ENCODE data around the gene UBR4. TPM values are rescaled to one million over a fixed set of nuclear protein-coding genes. Genes with fewer than 3 reads are reported as not detected.

Gene UBR4
- total and polyA plus RNA-seq, 2 experiments from 2014 or later, result 111 to 230 TPM

- H3K27me3 Mint-ChIP-seq (ENCODE audit: insufficient read depth, low read depth, poor library complexity), result peaks cover 12% of the 10 kb centered on the region
- Histone ChIP-seq H3K4me1 (ENCODE audit: insufficient read depth) (no peaks in the 10 kb centered on the region), H3K4me3 (no peak overlapping the region), H3K79me2 (replicated peaks; ENCODE audit: insufficient read depth) (no peaks in the 10 kb centered on the region), H4K20me1 (replicated peaks; ENCODE audit: insufficient read depth) (no peaks in the 10 kb centered on the region; the same call in 1 of the 2 replicates), H3K9me2 (ENCODE audit: insufficient read depth) (no peaks in the 10 kb centered on the region), H3K36me3 (ENCODE audit: insufficient read depth) (no peaks in the 10 kb centered on the region), H2AFZ (peak overlapping the region; percentile 66; the same call in 1 of the 2 replicates), H3K4me2 (no peak overlapping the region), H3F3A (replicated peaks; ENCODE audit: low read depth) (0 out of 2 replicates have a peak, but pooled peaks cover 3% of the 10 kb centered on the region), H3K27me3 (ENCODE audit: insufficient read depth) (no peaks in the 10 kb centered on the region), H3K27ac (ENCODE audit: low read depth) (no peak overlapping the region)
- peaks cover 18% of the 10 kb centered on the region; the same call in 2 of the 3 replicates for H3K4me1 Mint-ChIP-seq
- H3K9me3 Mint-ChIP-seq, result peaks cover 3% of the 10 kb centered on the region
- H3K27ac Mint-ChIP-seq, result 0 out of 2 replicates have a peak overlapping the region, but pooled peaks have one; percentile 27
- TF ChIP-seq CTCF (conservative IDR thresholded peaks at IDR 0.05; ENCODE audit: low read depth in 2 of 2), result peak in 1 of 2 experiments; percentile 11; a peak in 1 of 4 replicates
- TF ChIP-seq REST (IDR thresholded peaks at IDR 0.05; ENCODE audit: unreplicated experiment), result no peak
- no peak overlapping the region for H3K4me3 Mint-ChIP-seq
- ATAC-seq (peak; percentile 10), DNase-seq (ENCODE audit: low spot score) (no peak)
- 0 out of 3 replicates have a peak, but pooled peaks cover 2% of the 10 kb centered on the region for H3K36me3 Mint-ChIP-seq (ENCODE audit: low read depth)
These were observed 142.7 kb downstream of the UBR4 start for GRCh38 chr1:19067182-19067911.

GRCh38 chr1:19066874-19067181 lies 143.2 kb downstream of the UBR4 start:
- Histone ChIP-seq H3K79me2 (replicated peaks; ENCODE audit: insufficient read depth) (no peaks in the 10 kb centered on the region), H3K4me2 (no peak overlapping the region), H3K36me3 (ENCODE audit: insufficient read depth) (no peaks in the 10 kb centered on the region), H3K27ac (ENCODE audit: low read depth) (no peak overlapping the region), H3K27me3 (ENCODE audit: insufficient read depth) (no peaks in the 10 kb centered on the region), H3F3A (replicated peaks; ENCODE audit: low read depth) (0 out of 2 replicates have a peak, but pooled peaks cover 3% of the 10 kb centered on the region), H3K4me1 (ENCODE audit: insufficient read depth) (no peaks in the 10 kb centered on the region), H3K4me3 (no peak overlapping the region), H3K9me2 (ENCODE audit: insufficient read depth) (no peaks in the 10 kb centered on the region), H4K20me1 (replicated peaks; ENCODE audit: insufficient read depth) (no peaks in the 10 kb centered on the region; the same call in 1 of the 2 replicates), H2AFZ (peak overlapping the region; percentile 66; the same call in 1 of the 2 replicates)
- H3K27ac Mint-ChIP-seq, result 0 out of 2 replicates have a peak overlapping the region, but pooled peaks have one; percentile 27
- H3K4me1 Mint-ChIP-seq, result peaks cover 18% of the 10 kb centered on the region; the same call in 2 of the 3 replicates
- peak; percentile 3; the same call in 2 of the 3 replicates for ATAC-seq
- no peak overlapping the region for H3K4me3 Mint-ChIP-seq
- DNase-seq (ENCODE audit: low spot score), result peak; percentile 55
- 0 out of 3 replicates have a peak, but pooled peaks cover 5% of the 10 kb centered on the region for H3K36me3 Mint-ChIP-seq (ENCODE audit: low read depth)
- peaks cover 9% of the 10 kb centered on the region for H3K9me3 Mint-ChIP-seq
- peaks cover 12% of the 10 kb centered on the region for H3K27me3 Mint-ChIP-seq (ENCODE audit: insufficient read depth, low read depth, poor library complexity)
- TF ChIP-seq ZNF331 (CRISPR knock-in tag; IDR thresholded peaks at IDR 0.05; ENCODE audit: low read depth) (no peak), STAT1 (IDR thresholded peaks at IDR 0.05; ENCODE audit: unreplicated experiment) (no peak), REST (IDR thresholded peaks at IDR 0.05; ENCODE audit: unreplicated experiment) (no peak), CTCF (conservative IDR thresholded peaks at IDR 0.05; ENCODE audit: low read depth in 2 of 2) (no peak), JUNB (IDR thresholded peaks at IDR 0.05; ENCODE audit: unreplicated experiment) (no peak), NANOG (IDR thresholded peaks at IDR 0.05; ENCODE audit: borderline replicate concordance) (no peak), ZNF114 (CRISPR knock-in tag; IDR thresholded peaks at IDR 0.05) (no peak)

Data from GM23338 (cell line).